H1 (cell line): Measurements from ENCODE around the gene GLO1. TPM values are rescaled to one million over a fixed set of nuclear protein-coding genes. Genes with fewer than 3 reads are reported as not detected.

ENCODE experiments used
- CTCF ChIA-PET: fragments of 300-600 bp; sonication (Branson Sonifier 250); formaldehyde crosslinking; loops from one replicate; lab custom pipeline; 2021; ENCODE audit not compliant: partially characterized antibody; lab: Charles Lee
- POLR2A ChIA-PET: fragments of 300-600 bp; sonication (Branson Sonifier 250); formaldehyde crosslinking; loops from one replicate; lab custom pipeline; 2021; ENCODE audit warnings: inconsistent platforms; ENCODE audit not compliant: partially characterized antibody; lab: Charles Lee
- DNase-seq, 2 experiments: peaks; one replicate each; pipeline versions ENCODE4 v3.0.0 to v3.0.0-alpha.2; 2010 to 2022; ENCODE audit warnings: low spot score in 2 of 2, low read depth in 1 of 2, mixed read lengths in 1 of 2
- FAIRE-seq: peaks from 2 replicates; lab custom pipeline; 2011; peaks lifted over from hg19 to GRCh38; lab: Jason Lieb, UNC
- H2AFZ ChIP-seq: 2 replicates; pipeline ENCODE4 v1.8.1; 2012; ENCODE audit warnings: low read length, inconsistent platforms
- H2AK5ac ChIP-seq: 2 replicates; pipeline ENCODE4 v1.6.1; 2013; ENCODE audit warnings: low read depth, low read length
- H2BK120ac ChIP-seq: replicated peaks from 2 replicates; pipeline ENCODE3; 2013; ENCODE audit warnings: low read depth, low read length, inconsistent platforms
- H2BK12ac ChIP-seq: 2 replicates; pipeline ENCODE4 v1.6.1; 2013; ENCODE audit warnings: low read depth, low read length
- H2BK15ac ChIP-seq: 2 replicates; pipeline ENCODE4 v1.6.1; 2013; ENCODE audit warnings: low read length
- H2BK20ac ChIP-seq: 2 replicates; pipeline ENCODE4 v1.6.1; 2013; ENCODE audit warnings: low read length
- H2BK5ac ChIP-seq: 2 replicates; pipeline ENCODE4 v1.6.1; 2013; ENCODE audit warnings: low read depth, low read length
- H3K14ac ChIP-seq: 2 replicates; pipeline ENCODE4 v1.6.1; 2013; ENCODE audit warnings: inconsistent platforms; ENCODE audit not compliant: insufficient read length
- H3K18ac ChIP-seq: 2 replicates; pipeline ENCODE4 v1.6.1; 2013; ENCODE audit warnings: low read length; ENCODE audit errors: extremely low read depth
- H3K23ac ChIP-seq: 2 replicates; pipeline ENCODE4 v1.6.1; 2013; ENCODE audit warnings: inconsistent platforms; ENCODE audit not compliant: insufficient read length
- H3K23me2 ChIP-seq: 2 replicates; pipeline ENCODE4 v1.6.1; 2013; ENCODE audit warnings: low read depth, low read length
- H3K27ac ChIP-seq: 2 replicates; pipeline ENCODE4 v1.6.1; 2011; ENCODE audit warnings: low read depth, low read length, inconsistent platforms
- H3K27me3 ChIP-seq, 4 experiments: replicated peaks in 1 of 4; 1 replicate in 1 of 4; 2 replicates in 3 of 4; pipeline versions ENCODE4 v1.6.1 to v1.8.1; 2011 to 2013; ENCODE audit warnings: low read length in 3 of 4, mild to moderate bottlenecking in 3 of 4, inconsistent platforms in 2 of 4, mixed read lengths in 2 of 4, moderate library complexity in 1 of 4; ENCODE audit not compliant: control insufficient read depth in 3 of 4, insufficient read depth in 3 of 4; ENCODE audit errors: extremely low read depth in 1 of 4
- H3K36me3 ChIP-seq, 4 experiments: 2 replicates each; pipeline versions ENCODE4 v1.6.1 to v1.8.1; 2011 to 2013; ENCODE audit warnings: mild to moderate bottlenecking in 4 of 4, low read length in 3 of 4, moderate library complexity in 2 of 4, control low read depth in 1 of 4, inconsistent platforms in 1 of 4; ENCODE audit not compliant: insufficient read depth in 4 of 4, control insufficient read depth in 2 of 4
- H3K4ac ChIP-seq: replicated peaks from 2 replicates; pipeline ENCODE3; 2013; ENCODE audit warnings: low read length, low read depth, mixed read lengths, inconsistent platforms; ENCODE audit not compliant: insufficient read length
- H3K4me1 ChIP-seq, 4 experiments: replicated peaks in 1 of 4; 1 replicate in 1 of 4; 2 replicates in 3 of 4; pipeline versions ENCODE4 v1.6.1 to v1.8.1; 2011 to 2013; ENCODE audit warnings: low read length in 3 of 4, inconsistent platforms in 2 of 4, mixed read lengths in 1 of 4; ENCODE audit not compliant: insufficient read depth in 4 of 4, control insufficient read depth in 3 of 4
- H3K4me2 ChIP-seq, 2 experiments: 2 replicates each; pipeline versions ENCODE4 v1.6.1 to v1.8.1; 2011 to 2013; ENCODE audit warnings: low read depth in 2 of 2, low read length in 2 of 2, control low read depth in 1 of 2, inconsistent platforms in 1 of 2, mild to moderate bottlenecking in 1 of 2; ENCODE audit not compliant: insufficient read depth in 1 of 2
- H3K4me3 ChIP-seq, 4 experiments: fragments of 200-600, 300-600 bp in 1 of 4; sonication (generic), shearing (Covaris generic), sonication (Bioruptor Twin) in 1 of 4; 2 replicates each; pipeline versions ENCODE4 v1.5.1 to v1.8.1; 2011 to 2016; ENCODE audit warnings: low read length in 4 of 4, low read depth in 3 of 4, control low read depth in 2 of 4, inconsistent platforms in 2 of 4, mild to moderate bottlenecking in 2 of 4, mixed read lengths in 1 of 4, moderate library complexity in 1 of 4; ENCODE audit not compliant: insufficient read depth in 2 of 4; ENCODE audit errors: extremely low read depth in 1 of 4
- H3K56ac ChIP-seq: replicated peaks from 2 replicates; pipeline ENCODE3; 2013; ENCODE audit warnings: low read depth, mild to moderate bottlenecking, mixed read lengths, low read length, inconsistent platforms; ENCODE audit not compliant: insufficient read length
- H3K79me1 ChIP-seq: 2 replicates; pipeline ENCODE4 v1.6.1; 2013; ENCODE audit warnings: low read depth, low read length, control low read depth
- H3K79me2 ChIP-seq, 2 experiments: 2 replicates each; pipeline versions ENCODE4 v1.6.1 to v1.8.1; 2012 to 2013; ENCODE audit warnings: low read length in 2 of 2, mild to moderate bottlenecking in 2 of 2, inconsistent platforms in 1 of 2; ENCODE audit not compliant: insufficient read depth in 2 of 2, control insufficient read depth in 1 of 2
- H3K9ac ChIP-seq, 4 experiments: replicated peaks in 1 of 4; 1 replicate in 1 of 4; 2 replicates in 3 of 4; pipeline versions ENCODE4 v1.6.1 to v1.8.1; 2011 to 2013; ENCODE audit warnings: low read depth in 3 of 4, low read length in 3 of 4, control low read depth in 2 of 4, mild to moderate bottlenecking in 2 of 4, moderate library complexity in 2 of 4, inconsistent platforms in 1 of 4; ENCODE audit errors: extremely low read depth in 1 of 4
- H3K9me3 ChIP-seq, 2 experiments: 2 replicates each; pipeline versions ENCODE4 v1.6.1 to v1.8.1; 2012 to 2013; ENCODE audit warnings: mild to moderate bottlenecking in 2 of 2, moderate library complexity in 2 of 2, control low read depth in 1 of 2, inconsistent platforms in 1 of 2, low read depth in 1 of 2, low read length in 1 of 2, mixed read lengths in 1 of 2; ENCODE audit not compliant: insufficient read depth in 2 of 2
- H4K20me1 ChIP-seq, 2 experiments: replicated peaks in 1 of 2; 2 replicates each; pipeline versions ENCODE3 to v1.8.1; 2011 to 2013; ENCODE audit warnings: inconsistent platforms in 2 of 2, low read length in 2 of 2, mild to moderate bottlenecking in 1 of 2; ENCODE audit not compliant: insufficient read depth in 2 of 2, control insufficient read depth in 1 of 2
- H4K5ac ChIP-seq: 2 replicates; pipeline ENCODE4 v1.6.1; 2013; ENCODE audit warnings: low read length, low read depth, mixed read lengths, inconsistent platforms; ENCODE audit not compliant: insufficient read length
- H4K8ac ChIP-seq: 2 replicates; pipeline ENCODE4 v1.8.0; 2013; ENCODE audit warnings: mild to moderate bottlenecking, moderate library complexity, low read length, inconsistent platforms; ENCODE audit not compliant: insufficient read depth; ENCODE audit errors: extremely low read depth
- H4K91ac ChIP-seq: replicated peaks from 2 replicates; pipeline ENCODE3; 2013; ENCODE audit warnings: low read length, mixed read lengths, inconsistent platforms; ENCODE audit not compliant: insufficient read length
- CHD2 ChIP-seq: IDR thresholded peaks from 2 replicates; pipeline ENCODE4 v1.6.1; 2012; ENCODE audit warnings: low read length, improper control_type of control experiment
- CREB1 ChIP-seq: IDR thresholded peaks from 2 replicates; pipeline ENCODE4 v1.6.1; 2012; ENCODE audit warnings: inconsistent platforms
- EGR1 ChIP-seq: IDR thresholded peaks from 2 replicates; pipeline ENCODE4 v1.6.1; 2011; ENCODE audit warnings: low read depth, low read length, borderline replicate concordance
- GTF2F1 ChIP-seq: IDR thresholded peaks from 2 replicates; pipeline ENCODE4 v1.6.1; 2012; ENCODE audit warnings: low read depth, low read length, improper control_type of control experiment, borderline replicate concordance
- JUN ChIP-seq: IDR thresholded peaks from 2 replicates; pipeline ENCODE4 v1.6.1; 2011; ENCODE audit warnings: low read depth, mild to moderate bottlenecking, improper control_type of control experiment, low read length
- JUND ChIP-seq: IDR thresholded peaks from 2 replicates; pipeline ENCODE4 v1.6.1; 2011; ENCODE audit warnings: mild to moderate bottlenecking, improper control_type of control experiment, low read length
- KDM4A ChIP-seq: IDR thresholded peaks from one replicate; pipeline ENCODE4 v1.7.1; 2012; ENCODE audit warnings: low read depth, mild to moderate bottlenecking, moderate library complexity, low read length, inconsistent platforms; ENCODE audit not compliant: severe bottlenecking
- SP2 ChIP-seq: IDR thresholded peaks from 2 replicates; pipeline ENCODE4 v1.6.1; 2012; ENCODE audit warnings: mild to moderate bottlenecking, low read length, inconsistent platforms
- SRF ChIP-seq: IDR thresholded peaks from 2 replicates; pipeline ENCODE4 v1.6.1; 2011; ENCODE audit warnings: mild to moderate bottlenecking, low read depth, low read length, moderate library complexity
- TAF1 ChIP-seq: IDR thresholded peaks from 2 replicates; pipeline ENCODE4 v1.6.1; 2011; ENCODE audit warnings: mild to moderate bottlenecking, low read depth, low read length
- WGBS, 2 experiments: shearing (Covaris generic) in 1 of 2; methylation state at CpG; one replicate each; pipeline versions ENCODE4 v1.1.6 to v1.1.7; 2013 to 2015; ENCODE audit warnings: low lambda C conversion rate in 2 of 2, mixed read lengths in 2 of 2, inconsistent platforms in 1 of 2, low coverage in 1 of 2, missing lambda C conversion rate in 1 of 2; ENCODE audit not compliant: insufficient replicate concordance in 2 of 2, insufficient coverage in 1 of 2, insufficient read length in 1 of 2; ENCODE audit errors: extremely low coverage in 1 of 2, missing lambda C conversion rate in 1 of 2; 5-methylcytosine and 5-hydroxymethylcytosine counted together
- polyA plus RNA-seq, 7 experiments: library from polyadenylated mRNA; depleted of rRNA in 3 of 7; stranded (reverse) in 5 of 7; unstranded in 2 of 7; fragments of >200 nt in 5 of 7; fragments of 200-250 nt in 2 of 7; gene quantifications; 1 replicate in 5 of 7; 2 replicates in 1 of 7; 4 replicates in 1 of 7; pipeline versions ENCODE4 v1.2.1 to v1.2.3, GENCODE V29; 2011 to 2013; ENCODE audit warnings: missing spikeins in 2 of 7, mixed read lengths in 2 of 7
- total RNA-seq: library from RNA; stranded (reverse); fragmentation: NEBNext Ultra II Directional; extraction: Animal tissue kit (Norgen Biotek cat#: 25700); gene quantifications from 2 replicates; pipeline ENCODE4 v1.2.1, GENCODE V29; 2021

Gene GLO1
- total and polyA plus RNA-seq, 2 of the 8 experiments (the other 6 are each of a cell fraction or from before 2014, with no cell fraction given), result 104 to 170 TPM

GRCh38 chr6:38722727-38723334, 19.9 kb upstream of the GLO1 start:
- H3K18ac ChIP-seq, result no peak overlapping the region
- no peak for TF ChIP-seq JUN
- TF ChIP-seq CHD2, result no peak
- TF ChIP-seq JUND, result no peak
- TF ChIP-seq SP2, result no peak
- no peak for TF ChIP-seq CREB1
- no peak for TF ChIP-seq KDM4A
- TF ChIP-seq SRF, result no peak
- TF ChIP-seq EGR1, result no peak
- no peak for TF ChIP-seq TAF1
- no peak for TF ChIP-seq GTF2F1
- TF ChIP-seq, all 59 proteins: peak for 0
- DNase-seq (no peak), FAIRE-seq (no peak)
- Histone ChIP-seq H2BK120ac (no peak overlapping the region), H3K56ac (no peak overlapping the region), H3K36me3 (no peaks in the 10 kb centered on the region), H4K5ac (no peak overlapping the region), H3K4ac (no peak overlapping the region), H3K4me3 (no peak overlapping the region), H3K79me1 (no peaks in the 10 kb centered on the region), H3K27ac (no peak overlapping the region), H4K8ac (no peak overlapping the region), H3K4me1 (no peaks in the 10 kb centered on the region), H2BK5ac (no peak overlapping the region), H3K79me2 (no peaks in the 10 kb centered on the region), H3K23ac (no peak overlapping the region), H3K23me2 (no peaks in the 10 kb centered on the region), H2BK15ac (no peak overlapping the region), H3K9me3 (no peaks in the 10 kb centered on the region), H3K4me2 (no peak overlapping the region), H3K9ac (no peak overlapping the region), H2AK5ac (no peak overlapping the region), H4K91ac (no peak overlapping the region), H3K27me3 (no peaks in the 10 kb centered on the region), H3K14ac (no peak overlapping the region), H2BK12ac (no peak overlapping the region), H2BK20ac (no peak overlapping the region), H4K20me1 (no peaks in the 10 kb centered on the region), H2AFZ (peak overlapping the region; percentile 44; the same call in 1 of the 2 replicates)
- WGBS, 2 experiments, result 92% methylated on average over 23 of the region's 26 CpGs; no CpG with 5 or more reads in 1 of the 2 experiments
- POLR2A ChIA-PET, result no interaction called here
- CTCF ChIA-PET, result interaction anchor here (0.6 to 1.4 kb wide), 2 partner anchors 81 to 719 kb away, joined by 3 to 4 read pairs; no protein-coding TSS in a partner anchor
